Measurements from ENCODE around the gene FANCC. TPM values are rescaled to one million over a fixed set of nuclear protein-coding genes. Genes with fewer than 3 reads are reported as not detected.

The FANCC gene
- total and polyA plus RNA-seq, 2 of the 13 experiments (the other 11 are each of a cell fraction or from before 2014, with no cell fraction given) = 7.4 to 8.6 TPM

- TF ChIP-seq NFE2 (CRISPR knock-in tag; IDR thresholded peaks at IDR 0.05) (no peak), GATA4 (IDR thresholded peaks at IDR 0.05; ENCODE audit: borderline replicate concordance, low read depth) (no peak), IKZF4 (CRISPR knock-in tag; IDR thresholded peaks at IDR 0.05; ENCODE audit: borderline replicate concordance, low read depth, not compliant biosample characterization) (peak; percentile 30), YEATS2 (CRISPR knock-in tag; IDR thresholded peaks at IDR 0.05; ENCODE audit: borderline replicate concordance) (peak; percentile 91), ZNF136 (CRISPR knock-in tag; IDR thresholded peaks at IDR 0.05; ENCODE audit: low read depth) (0 out of 2 replicates have a peak, but pooled peaks have one; percentile 13), NR2F1 (CRISPR knock-in tag; IDR thresholded peaks at IDR 0.05) (no peak), FOXA1 (IDR thresholded peaks at IDR 0.05) (no peak), FOXA1 (CRISPR knock-in tag; IDR thresholded peaks at IDR 0.05) (no peak), TCF7 (IDR thresholded peaks at IDR 0.05; ENCODE audit: low read depth) (0 out of 2 replicates have a peak, but pooled peaks have one; percentile 4), ZNF282 (IDR thresholded peaks at IDR 0.05; ENCODE audit: partially characterized antibody) (no peak), SP2 (CRISPR knock-in tag; IDR thresholded peaks at IDR 0.05) (no peak; the same call in 1 of the 2 replicates), TEF (CRISPR knock-in tag; IDR thresholded peaks at IDR 0.05) (0 out of 2 replicates have a peak, but pooled peaks have one; percentile 20), ZNF577 (CRISPR knock-in tag; IDR thresholded peaks at IDR 0.05; ENCODE audit: borderline replicate concordance, low read depth) (no peak), NFE2L2 (IDR thresholded peaks at IDR 0.05; ENCODE audit: low read length) (no peak), ZNF691 (CRISPR knock-in tag; IDR thresholded peaks at IDR 0.05; ENCODE audit: borderline replicate concordance, low read depth) (no peak), ZNF775 (CRISPR knock-in tag; IDR thresholded peaks at IDR 0.05; ENCODE audit: borderline replicate concordance) (0 out of 2 replicates have a peak, but pooled peaks have one; percentile 52), NFKBIZ (CRISPR knock-in tag; IDR thresholded peaks at IDR 0.05) (peak; percentile 70; the same call in 1 of the 2 replicates), ZNF670 (CRISPR knock-in tag; IDR thresholded peaks at IDR 0.05; ENCODE audit: borderline replicate concordance) (peak; percentile 75), FUBP1 (CRISPR knock-in tag; IDR thresholded peaks at IDR 0.05; ENCODE audit: borderline replicate concordance) (no peak), MIXL1 (CRISPR knock-in tag; IDR thresholded peaks at IDR 0.05) (no peak), KDM6A (CRISPR knock-in tag; IDR thresholded peaks at IDR 0.05; ENCODE audit: low read depth) (0 out of 2 replicates have a peak, but pooled peaks have one; percentile 29), GMEB2 (CRISPR knock-in tag; IDR thresholded peaks at IDR 0.05; ENCODE audit: low read depth) (0 out of 2 replicates have a peak, but pooled peaks have one; percentile 21), ARID3A (IDR thresholded peaks at IDR 0.05; ENCODE audit: low read depth, low read length) (peak; percentile 11; the same call in 1 of the 2 replicates)
Observed at GRCh38 chr9:95317119-95317892, at the start of gene FANCC (continued).
